KMS-11 (cell line): Measurements from ENCODE around the gene AGPAT1.

Experiments used
- H2AFZ ChIP-seq: fragments of 200-600 bp; sonication (generic); 2 replicates; pipeline ENCODE4 v1.6.1; 2016; ENCODE audit warnings: antibody characterized with exemption, mixed run types, low read depth
- H3K27ac ChIP-seq: fragments of 200-600 bp; sonication (generic); 2 replicates; pipeline ENCODE4 v1.6.1; 2016; ENCODE audit warnings: mild to moderate bottlenecking, mixed run types
- H3K27me3 ChIP-seq: fragments of 200-600 bp; sonication (generic); 2 replicates; pipeline ENCODE4 v1.6.1; 2017; ENCODE audit warnings: mild to moderate bottlenecking, low read depth, mixed run types, moderate library complexity; ENCODE audit not compliant: insufficient read depth
- H3K36me3 ChIP-seq: fragments of 200-600 bp; sonication (generic); 2 replicates; pipeline ENCODE4 v1.6.1; 2017; ENCODE audit warnings: mild to moderate bottlenecking, mixed run types; ENCODE audit not compliant: insufficient read depth
- H3K4me1 ChIP-seq: fragments of 200-600 bp; sonication (generic); 2 replicates; pipeline ENCODE4 v1.6.1; 2016; ENCODE audit warnings: mild to moderate bottlenecking, low read depth, mixed run types; ENCODE audit not compliant: poor library complexity, severe bottlenecking
- H3K4me2 ChIP-seq: fragments of 200-600 bp; sonication (generic); 2 replicates; pipeline ENCODE4 v1.7.0; 2016; ENCODE audit warnings: mild to moderate bottlenecking, mixed run types
- H3K4me3 ChIP-seq: fragments of 200-600 bp; sonication (generic); IDR thresholded peaks from 2 replicates; pipeline ENCODE4 v1.6.1; 2017; ENCODE audit warnings: low read depth, low read length, mixed read lengths; ENCODE audit not compliant: insufficient read depth
- H3K79me2 ChIP-seq: fragments of 200-600 bp; sonication (generic); 2 replicates; pipeline ENCODE4 v1.6.1; 2016; ENCODE audit warnings: low read depth, mixed run types; ENCODE audit not compliant: insufficient read depth
- H3K9ac ChIP-seq: fragments of 200-600 bp; sonication (generic); 2 replicates; pipeline ENCODE4 v1.6.1; 2016; ENCODE audit warnings: mild to moderate bottlenecking, mixed run types
- H4K20me1 ChIP-seq: fragments of 200-600 bp; sonication (generic); 2 replicates; pipeline ENCODE4 v1.6.1; 2016; ENCODE audit warnings: mild to moderate bottlenecking, mixed run types; ENCODE audit not compliant: insufficient read depth
- TF ChIP-seq, protein P1 (sequence below): fragments of 200-600 bp; sonication (generic); conservative IDR thresholded peaks from 2 replicates; pipeline ENCODE4 v1.6.1; 2017; ENCODE audit warnings: low read depth, mild to moderate bottlenecking, antibody characterized with exemption, low read length, moderate library complexity, mixed read lengths

The AGPAT1 gene

DNA sequence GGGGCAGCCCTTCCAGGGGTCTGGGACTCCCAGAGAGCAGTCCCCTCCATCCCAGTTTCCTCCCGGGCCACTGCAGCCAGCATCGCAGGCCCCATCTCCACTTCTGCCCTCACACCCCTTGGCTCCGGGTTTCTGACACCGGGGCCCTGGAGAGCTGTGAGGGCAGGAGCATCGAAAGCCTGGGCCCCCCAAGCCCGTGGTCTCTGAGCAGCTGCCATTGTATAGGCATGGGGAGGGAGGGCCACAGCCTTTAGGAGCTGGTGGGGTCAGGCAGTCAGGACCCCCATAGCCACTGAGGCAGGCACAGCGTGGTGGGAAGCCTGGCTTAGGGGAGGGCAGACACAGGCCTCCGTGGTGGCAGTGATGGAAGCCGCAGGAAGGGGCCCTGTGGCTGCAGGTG is 26.3 kb upstream of the AGPAT1 start:
- Histone ChIP-seq H3K4me3 (no peak overlapping the region), H3K27me3 (no peaks in the 10 kb centered on the region), H2AFZ (no peak overlapping the region), H3K36me3 (no peaks in the 10 kb centered on the region), H3K27ac (no peak overlapping the region), H3K4me2 (no peak overlapping the region), H3K79me2 (no peaks in the 10 kb centered on the region), H4K20me1 (no peaks in the 10 kb centered on the region), H3K9ac (no peak overlapping the region), H3K4me1 (peaks cover 5% of the 10 kb centered on the region)
- TF ChIP-seq, protein P1, sequence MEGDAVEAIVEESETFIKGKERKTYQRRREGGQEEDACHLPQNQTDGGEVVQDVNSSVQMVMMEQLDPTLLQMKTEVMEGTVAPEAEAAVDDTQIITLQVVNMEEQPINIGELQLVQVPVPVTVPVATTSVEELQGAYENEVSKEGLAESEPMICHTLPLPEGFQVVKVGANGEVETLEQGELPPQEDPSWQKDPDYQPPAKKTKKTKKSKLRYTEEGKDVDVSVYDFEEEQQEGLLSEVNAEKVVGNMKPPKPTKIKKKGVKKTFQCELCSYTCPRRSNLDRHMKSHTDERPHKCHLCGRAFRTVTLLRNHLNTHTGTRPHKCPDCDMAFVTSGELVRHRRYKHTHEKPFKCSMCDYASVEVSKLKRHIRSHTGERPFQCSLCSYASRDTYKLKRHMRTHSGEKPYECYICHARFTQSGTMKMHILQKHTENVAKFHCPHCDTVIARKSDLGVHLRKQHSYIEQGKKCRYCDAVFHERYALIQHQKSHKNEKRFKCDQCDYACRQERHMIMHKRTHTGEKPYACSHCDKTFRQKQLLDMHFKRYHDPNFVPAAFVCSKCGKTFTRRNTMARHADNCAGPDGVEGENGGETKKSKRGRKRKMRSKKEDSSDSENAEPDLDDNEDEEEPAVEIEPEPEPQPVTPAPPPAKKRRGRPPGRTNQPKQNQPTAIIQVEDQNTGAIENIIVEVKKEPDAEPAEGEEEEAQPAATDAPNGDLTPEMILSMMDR: no peak

DNA sequence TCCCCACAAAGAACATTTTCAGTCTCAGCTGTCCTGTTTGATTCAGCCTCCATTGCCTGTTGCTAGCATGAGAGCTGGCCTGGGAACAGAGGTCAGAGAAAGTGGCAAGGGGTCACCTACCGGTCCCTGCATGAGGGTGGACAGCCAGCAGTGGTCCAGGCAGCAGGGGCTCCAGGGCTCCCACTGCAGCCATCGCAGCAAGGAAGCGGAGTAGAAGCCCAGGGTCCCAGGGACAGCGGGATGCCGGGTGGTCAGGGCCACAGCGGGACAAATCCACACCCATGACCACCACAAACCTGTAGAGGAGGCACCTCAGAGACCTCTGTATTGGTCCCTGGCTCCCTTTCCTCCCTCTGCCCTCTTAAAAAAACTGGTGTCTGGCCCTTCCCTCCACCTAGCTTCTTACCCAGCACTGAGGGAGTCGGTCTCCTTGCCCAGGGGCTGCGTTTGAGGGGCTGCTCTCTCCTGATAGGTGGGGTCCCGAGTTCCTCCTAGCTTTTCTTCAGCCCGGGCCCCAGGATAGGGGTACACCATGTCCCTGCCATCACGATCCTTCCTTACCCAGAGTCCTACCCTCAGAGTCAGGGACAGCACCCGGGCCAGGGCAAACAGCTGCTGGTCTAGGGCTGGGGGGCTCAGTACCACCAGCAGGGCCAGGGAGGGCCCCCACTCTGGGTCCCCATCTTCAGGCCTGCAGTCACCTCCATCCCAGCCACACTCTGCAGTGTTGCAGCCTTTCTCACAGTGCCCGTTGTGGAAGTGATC is 25.0 kb upstream of the AGPAT1 start:
- no peak overlapping the region for H3K4me3 ChIP-seq
- H4K20me1 ChIP-seq: no peaks in the 10 kb centered on the region
- H3K79me2 ChIP-seq: no peaks in the 10 kb centered on the region
- no peaks in the 10 kb centered on the region for H3K36me3 ChIP-seq
- no peaks in the 10 kb centered on the region for H3K27me3 ChIP-seq
- TF ChIP-seq, protein P1: no peak
- no peak overlapping the region for H2AFZ ChIP-seq
- H3K27ac ChIP-seq: no peak overlapping the region
- peaks cover 13% of the 10 kb centered on the region for H3K4me1 ChIP-seq
- no peak overlapping the region for H3K4me2 ChIP-seq
- no peak overlapping the region for H3K9ac ChIP-seq

- H3K27ac ChIP-seq: no peak overlapping the region
- H3K9ac ChIP-seq: no peak overlapping the region
- no peak overlapping the region for H3K4me2 ChIP-seq
- H2AFZ ChIP-seq: no peak overlapping the region
- no peaks in the 10 kb centered on the region for H3K27me3 ChIP-seq
- no peak overlapping the region for H3K4me3 ChIP-seq
- TF ChIP-seq, protein P1: no peak
- peaks cover 26% of the 10 kb centered on the region for H3K4me1 ChIP-seq
- no peaks in the 10 kb centered on the region for H4K20me1 ChIP-seq
- H3K79me2 ChIP-seq: no peaks in the 10 kb centered on the region
- H3K36me3 ChIP-seq: no peaks in the 10 kb centered on the region
Observed at GRCh38 chr6:32198866-32199265, 23.0 kb upstream of the AGPAT1 start.

- Histone ChIP-seq H3K4me3 (no peak overlapping the region), H3K79me2 (no peaks in the 10 kb centered on the region), H3K9ac (no peak overlapping the region), H3K4me1 (peaks cover 32% of the 10 kb centered on the region), H3K4me2 (no peak overlapping the region), H3K27ac (no peak overlapping the region), H2AFZ (no peak overlapping the region), H3K27me3 (no peaks in the 10 kb centered on the region), H3K36me3 (no peaks in the 10 kb centered on the region), H4K20me1 (no peaks in the 10 kb centered on the region)
- TF ChIP-seq, protein P1: no peak
Observed at GRCh38 chr6:32198345-32198696, 22.4 kb upstream of the AGPAT1 start.
